IMR-90 (cell line): ENCODE results near the gene TECTA.

Experiments used
- FOS ChIP-seq: fragments of 150-350 bp; IDR thresholded peaks from 2 replicates; pipeline ENCODE4 v1.6.1; 2016; ENCODE audit warnings: low read depth, low read length
- MAFK ChIP-seq: IDR thresholded peaks from 2 replicates; pipeline ENCODE4 v1.6.1; 2012; ENCODE audit warnings: low read depth, low read length, improper control_type of control experiment
- MAZ ChIP-seq: IDR thresholded peaks from 2 replicates; pipeline ENCODE4 v1.6.1; 2012; ENCODE audit warnings: low read depth, mild to moderate bottlenecking, low read length, improper control_type of control experiment, moderate library complexity, borderline replicate concordance
- POLR2A ChIP-seq: IDR thresholded peaks from 2 replicates; pipeline ENCODE4 v1.6.1; 2012; ENCODE audit warnings: mild to moderate bottlenecking, low read depth, low read length
- RAD21 ChIP-seq: IDR thresholded peaks from 2 replicates; pipeline ENCODE4 v1.6.1; 2012; ENCODE audit warnings: low read length, improper control_type of control experiment
- TF ChIP-seq, protein P1 (sequence below): conservative IDR thresholded peaks from 2 replicates; pipeline ENCODE4 v1.5.1; 2012; ENCODE audit warnings: mild to moderate bottlenecking, low read depth, low read length, improper control_type of control experiment

DNA sequence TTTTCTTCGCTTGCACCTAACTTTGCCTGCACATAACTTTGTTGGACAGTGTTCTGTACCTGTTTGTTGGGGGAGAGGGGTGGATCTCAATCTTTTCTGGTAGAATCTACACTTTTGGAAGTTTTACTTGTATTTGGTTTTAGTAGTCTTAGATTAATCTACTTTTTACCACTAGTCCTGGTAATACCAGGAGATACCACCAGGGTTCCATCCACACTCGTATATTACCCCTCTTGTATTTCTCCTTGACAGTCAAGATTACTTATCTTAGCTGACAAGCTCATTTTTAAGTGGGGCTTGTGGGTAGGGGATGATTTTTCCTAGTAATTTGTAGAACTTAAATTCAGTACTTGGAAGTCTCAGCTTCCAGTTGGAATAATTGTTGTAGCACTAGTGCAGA, 37.3 kb upstream of the TECTA start:
- TF ChIP-seq, protein P1, sequence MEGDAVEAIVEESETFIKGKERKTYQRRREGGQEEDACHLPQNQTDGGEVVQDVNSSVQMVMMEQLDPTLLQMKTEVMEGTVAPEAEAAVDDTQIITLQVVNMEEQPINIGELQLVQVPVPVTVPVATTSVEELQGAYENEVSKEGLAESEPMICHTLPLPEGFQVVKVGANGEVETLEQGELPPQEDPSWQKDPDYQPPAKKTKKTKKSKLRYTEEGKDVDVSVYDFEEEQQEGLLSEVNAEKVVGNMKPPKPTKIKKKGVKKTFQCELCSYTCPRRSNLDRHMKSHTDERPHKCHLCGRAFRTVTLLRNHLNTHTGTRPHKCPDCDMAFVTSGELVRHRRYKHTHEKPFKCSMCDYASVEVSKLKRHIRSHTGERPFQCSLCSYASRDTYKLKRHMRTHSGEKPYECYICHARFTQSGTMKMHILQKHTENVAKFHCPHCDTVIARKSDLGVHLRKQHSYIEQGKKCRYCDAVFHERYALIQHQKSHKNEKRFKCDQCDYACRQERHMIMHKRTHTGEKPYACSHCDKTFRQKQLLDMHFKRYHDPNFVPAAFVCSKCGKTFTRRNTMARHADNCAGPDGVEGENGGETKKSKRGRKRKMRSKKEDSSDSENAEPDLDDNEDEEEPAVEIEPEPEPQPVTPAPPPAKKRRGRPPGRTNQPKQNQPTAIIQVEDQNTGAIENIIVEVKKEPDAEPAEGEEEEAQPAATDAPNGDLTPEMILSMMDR = peak; percentile 23; the same call in 1 of the 2 replicates
- TF ChIP-seq RAD21 = no peak
- TF ChIP-seq POLR2A = no peak
- TF ChIP-seq FOS = no peak
- TF ChIP-seq MAZ = no peak
- TF ChIP-seq MAFK = no peak
